ENCODE measurements around the gene NRXN3.

DNA sequence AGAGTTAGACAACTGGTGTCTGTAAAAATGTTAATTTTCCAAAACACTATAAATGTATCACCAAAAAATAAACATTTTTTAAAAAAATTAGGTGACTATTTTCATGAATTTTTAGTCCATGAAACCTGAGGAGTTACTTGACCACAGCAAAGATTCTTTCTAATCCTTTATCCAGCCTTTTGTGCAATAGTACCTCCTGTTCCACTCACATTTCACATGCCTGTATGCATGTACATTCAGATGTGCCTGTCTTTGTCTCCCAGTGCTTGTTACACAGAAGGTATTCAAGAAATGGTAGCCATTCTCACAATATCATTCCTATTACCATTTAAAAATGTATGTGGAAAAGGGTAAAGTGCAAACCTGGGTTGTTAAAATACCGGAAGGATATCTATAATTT is 1184.2 kb downstream of the NRXN3 start:
- TF ChIP-seq, protein P1, sequence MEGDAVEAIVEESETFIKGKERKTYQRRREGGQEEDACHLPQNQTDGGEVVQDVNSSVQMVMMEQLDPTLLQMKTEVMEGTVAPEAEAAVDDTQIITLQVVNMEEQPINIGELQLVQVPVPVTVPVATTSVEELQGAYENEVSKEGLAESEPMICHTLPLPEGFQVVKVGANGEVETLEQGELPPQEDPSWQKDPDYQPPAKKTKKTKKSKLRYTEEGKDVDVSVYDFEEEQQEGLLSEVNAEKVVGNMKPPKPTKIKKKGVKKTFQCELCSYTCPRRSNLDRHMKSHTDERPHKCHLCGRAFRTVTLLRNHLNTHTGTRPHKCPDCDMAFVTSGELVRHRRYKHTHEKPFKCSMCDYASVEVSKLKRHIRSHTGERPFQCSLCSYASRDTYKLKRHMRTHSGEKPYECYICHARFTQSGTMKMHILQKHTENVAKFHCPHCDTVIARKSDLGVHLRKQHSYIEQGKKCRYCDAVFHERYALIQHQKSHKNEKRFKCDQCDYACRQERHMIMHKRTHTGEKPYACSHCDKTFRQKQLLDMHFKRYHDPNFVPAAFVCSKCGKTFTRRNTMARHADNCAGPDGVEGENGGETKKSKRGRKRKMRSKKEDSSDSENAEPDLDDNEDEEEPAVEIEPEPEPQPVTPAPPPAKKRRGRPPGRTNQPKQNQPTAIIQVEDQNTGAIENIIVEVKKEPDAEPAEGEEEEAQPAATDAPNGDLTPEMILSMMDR (IDR thresholded peaks at IDR 0.05), result no peak
- TF ChIP-seq POLR2A (IDR thresholded peaks at IDR 0.05), result no peak

All from heart left ventricle (tissue), 13 donors.